Mesendoderm (in vitro differentiated cells): ENCODE measurements around the gene SYNDIG1L.
A peak's percentile ranks its signal among the peaks of the same experiment; 100 is the strongest.
"Not testable (repeated sequence)": the region's sequence is repeated elsewhere in the genome, so short reads cannot be mapped to it uniquely, and the experiment has no call there.

Experiments
- DNase-seq: peaks from one replicate; pipeline ENCODE4 v3.0.0; 2013
- H2AK5ac ChIP-seq: 2 replicates; pipeline ENCODE4 v1.6.1; 2013; ENCODE audit warnings: low read length, inconsistent platforms
- H2BK120ac ChIP-seq: 2 replicates; pipeline ENCODE4 v1.6.1; 2013; ENCODE audit warnings: low read depth, mild to moderate bottlenecking, low read length, moderate library complexity, mixed read lengths
- H2BK15ac ChIP-seq: replicated peaks from 2 replicates; pipeline ENCODE4 v1.6.1; 2013; ENCODE audit warnings: low read depth, mild to moderate bottlenecking, moderate library complexity
- H2BK5ac ChIP-seq: 2 replicates; pipeline ENCODE4 v1.6.1; 2013; ENCODE audit warnings: low read length, inconsistent platforms
- H3K18ac ChIP-seq: 2 replicates; pipeline ENCODE4 v1.6.1; 2013; ENCODE audit warnings: mild to moderate bottlenecking, low read length, mixed read lengths
- H3K23ac ChIP-seq: one replicate; pipeline ENCODE4 v1.6.1; 2013; ENCODE audit warnings: low read length
- H3K27ac ChIP-seq: 2 replicates; pipeline ENCODE4 v1.5.1; 2013; ENCODE audit warnings: low read depth, mild to moderate bottlenecking, inconsistent platforms, low read length, moderate library complexity
- H3K27me3 ChIP-seq: 2 replicates; pipeline ENCODE4 v1.6.1; 2013; ENCODE audit warnings: low read length, control low read depth, mild to moderate bottlenecking, inconsistent platforms; ENCODE audit not compliant: insufficient read depth, poor library complexity
- H3K36me3 ChIP-seq: 2 replicates; pipeline ENCODE4 v1.6.1; 2013; ENCODE audit warnings: low read length, inconsistent platforms; ENCODE audit not compliant: control insufficient read depth, insufficient read depth
- H3K4ac ChIP-seq: one replicate; pipeline ENCODE4 v1.6.1; 2013; ENCODE audit warnings: low read depth, mild to moderate bottlenecking, low read length, moderate library complexity
- H3K4me1 ChIP-seq: 2 replicates; pipeline ENCODE4 v1.6.1; 2013; ENCODE audit warnings: low read depth, low read length, inconsistent platforms; ENCODE audit not compliant: control insufficient read depth
- H3K4me2 ChIP-seq: 2 replicates; pipeline ENCODE4 v1.6.1; 2013; ENCODE audit warnings: low read length
- H3K4me3 ChIP-seq: 2 replicates; pipeline ENCODE4 v1.5.1; 2013; ENCODE audit warnings: mild to moderate bottlenecking, low read length
- H3K56ac ChIP-seq: one replicate; pipeline ENCODE4 v1.6.1; 2013; ENCODE audit warnings: low read length
- H3K79me1 ChIP-seq: 2 replicates; pipeline ENCODE4 v1.6.1; 2013; ENCODE audit warnings: low read length, inconsistent platforms
- H3K79me2 ChIP-seq: 2 replicates; pipeline ENCODE4 v1.6.1; 2013; ENCODE audit warnings: mild to moderate bottlenecking, low read length; ENCODE audit not compliant: control insufficient read depth, insufficient read depth
- H3K9ac ChIP-seq: 2 replicates; pipeline ENCODE4 v1.6.1; 2013; ENCODE audit warnings: low read length, inconsistent platforms
- H4K5ac ChIP-seq: one replicate; pipeline ENCODE4 v1.6.1; 2013; ENCODE audit warnings: low read length
- H4K8ac ChIP-seq: one replicate; pipeline ENCODE4 v1.6.1; 2013; ENCODE audit warnings: low read depth, mild to moderate bottlenecking, control low read depth, low read length, moderate library complexity
- WGBS: extraction: QIAGEN DNeasy Blood & Tissue Kit; methylation state at CpG from one replicate; pipeline ENCODE4 v1.1.7; 2013; ENCODE audit warnings: low lambda C conversion rate, missing lambda C conversion rate; ENCODE audit not compliant: insufficient coverage; ENCODE audit errors: extremely low coverage; 5-methylcytosine and 5-hydroxymethylcytosine counted together

SYNDIG1L gene

GRCh38 chr14:74459289-74459946, 33.4 kb upstream of the SYNDIG1L start:
- no peaks in the 10 kb centered on the region for H3K79me1 ChIP-seq
- DNase-seq = peak; percentile 69
- H4K8ac ChIP-seq = no peak overlapping the region
- no peaks in the 10 kb centered on the region for H3K36me3 ChIP-seq
- no peak overlapping the region for H3K18ac ChIP-seq
- H3K4ac ChIP-seq = no peak overlapping the region
- no peak overlapping the region for H3K9ac ChIP-seq
- H3K4me2 ChIP-seq = no peak overlapping the region
- H3K27me3 ChIP-seq = no peaks in the 10 kb centered on the region
- H2BK120ac ChIP-seq = no peak overlapping the region
- H2AK5ac ChIP-seq = no peak overlapping the region
- no peak overlapping the region for H2BK5ac ChIP-seq
- WGBS = no CpG with 5 or more reads among the region's 10 CpGs
- H2BK15ac ChIP-seq = no peak overlapping the region
- H3K79me2 ChIP-seq = no peaks in the 10 kb centered on the region
- H3K4me3 ChIP-seq = no peak overlapping the region
- peak overlapping the region; percentile 0 for H3K56ac ChIP-seq
- no peak overlapping the region for H3K23ac ChIP-seq
- H4K5ac ChIP-seq = no peak overlapping the region
- H3K27ac ChIP-seq = no peak overlapping the region
- H3K4me1 ChIP-seq = no peaks in the 10 kb centered on the region

- Histone ChIP-seq H4K5ac (no peak overlapping the region), H3K27ac (no peak overlapping the region), H3K4me3 (no peak overlapping the region), H4K8ac (no peak overlapping the region), H3K9ac (no peak overlapping the region), H3K4ac (no peak overlapping the region), H3K56ac (peak overlapping the region; percentile 9), H3K36me3 (no peaks in the 10 kb centered on the region), H3K79me1 (no peaks in the 10 kb centered on the region), H3K4me2 (no peak overlapping the region), H3K27me3 (no peaks in the 10 kb centered on the region), H3K18ac (no peak overlapping the region), H3K4me1 (no peaks in the 10 kb centered on the region), H3K23ac (no peak overlapping the region), H3K79me2 (no peaks in the 10 kb centered on the region), H2BK15ac (no peak overlapping the region), H2BK120ac (no peak overlapping the region), H2AK5ac (no peak overlapping the region), H2BK5ac (no peak overlapping the region)
- no peak for DNase-seq
- WGBS = no CpG with 5 or more reads among the region's 4 CpGs
Observed at GRCh38 chr14:74457565-74457895, 31.5 kb upstream of the SYNDIG1L start.

- DNase-seq = no peak
- WGBS = no CpG with 5 or more reads among the region's 17 CpGs
Observed at GRCh38 chr14:74456684-74457564, 30.9 kb upstream of the SYNDIG1L start.

GRCh38 chr14:74454397-74454796, 28.4 kb upstream of the SYNDIG1L start:
- not testable (repeated sequence) for H4K8ac ChIP-seq, DNase-seq, H2AK5ac ChIP-seq, H3K79me2 ChIP-seq, H3K36me3 ChIP-seq, H3K79me1 ChIP-seq, H3K4me3 ChIP-seq, H3K4me1 ChIP-seq, H4K5ac ChIP-seq, H2BK120ac ChIP-seq, H3K18ac ChIP-seq, H3K4ac ChIP-seq, H3K23ac ChIP-seq, H3K27me3 ChIP-seq, H3K4me2 ChIP-seq, H3K9ac ChIP-seq, H2BK5ac ChIP-seq, H2BK15ac ChIP-seq, H3K56ac ChIP-seq, H3K27ac ChIP-seq
- no CpG with 5 or more reads among the region's 5 CpGs for WGBS

More at GRCh38 chr14:74456684-74457564, 30.9 kb upstream of the SYNDIG1L start:
- no peaks in the 10 kb centered on the region for H3K36me3 ChIP-seq
- no peak overlapping the region for H4K8ac ChIP-seq
- H2BK15ac ChIP-seq = no peak overlapping the region
- H3K79me2 ChIP-seq = no peaks in the 10 kb centered on the region
- H3K9ac ChIP-seq = no peak overlapping the region
- H3K56ac ChIP-seq = peak overlapping the region; percentile 9
- no peak overlapping the region for H4K5ac ChIP-seq
- H3K4ac ChIP-seq = no peak overlapping the region
- no peak overlapping the region for H3K23ac ChIP-seq
- no peak overlapping the region for H3K27ac ChIP-seq
- H3K4me2 ChIP-seq = no peak overlapping the region
- no peaks in the 10 kb centered on the region for H3K4me1 ChIP-seq
- H3K18ac ChIP-seq = no peak overlapping the region
- H2BK5ac ChIP-seq = no peak overlapping the region
- no peak overlapping the region for H2BK120ac ChIP-seq
- no peak overlapping the region for H3K4me3 ChIP-seq
- no peaks in the 10 kb centered on the region for H3K27me3 ChIP-seq
- no peaks in the 10 kb centered on the region for H3K79me1 ChIP-seq
- peak overlapping the region; percentile 62 for H2AK5ac ChIP-seq

DNA sequence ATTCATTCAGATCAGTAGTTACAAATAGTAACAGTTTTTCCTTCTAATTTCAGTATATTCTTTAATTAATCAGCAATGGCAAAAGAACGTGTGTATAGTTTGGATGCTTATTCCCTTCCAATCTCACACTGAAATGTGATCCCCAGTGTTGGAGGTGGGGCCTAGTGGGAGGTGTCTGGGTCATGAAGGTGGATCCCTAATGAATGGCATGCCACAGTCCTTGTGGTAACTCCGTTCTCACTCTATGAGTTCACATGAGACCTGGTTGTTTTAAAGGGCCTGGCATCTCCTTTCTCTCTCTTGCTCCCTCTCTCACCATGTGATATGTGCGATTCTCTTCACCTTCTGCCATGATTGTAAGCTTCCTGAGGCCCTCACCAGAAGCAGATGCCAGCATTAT, 18.9 kb upstream of the SYNDIG1L start:
- Histone ChIP-seq H2BK15ac (no peak overlapping the region), H2BK120ac (no peak overlapping the region), H3K4ac (no peak overlapping the region), H4K8ac (no peak overlapping the region), H3K27me3 (no peaks in the 10 kb centered on the region), H3K79me1 (no peaks in the 10 kb centered on the region), H3K4me1 (peaks cover 6% of the 10 kb centered on the region), H3K79me2 (no peaks in the 10 kb centered on the region), H3K23ac (no peak overlapping the region), H3K4me3 (no peak overlapping the region), H3K27ac (no peak overlapping the region), H4K5ac (no peak overlapping the region), H2BK5ac (no peak overlapping the region), H3K36me3 (no peaks in the 10 kb centered on the region), H3K4me2 (no peak overlapping the region), H3K56ac (no peak overlapping the region), H3K18ac (no peak overlapping the region), H3K9ac (no peak overlapping the region), H2AK5ac (no peak overlapping the region)
- peak; percentile 83 for DNase-seq
- no CpG with 5 or more reads among the region's 3 CpGs for WGBS
